ENCODE data around the gene MCM8.

- TF ChIP-seq CTCF (IDR thresholded peaks at IDR 0.05), result no peak
- no peak for TF ChIP-seq EP300 (IDR thresholded peaks at IDR 0.05)
- TF ChIP-seq POLR2A (IDR thresholded peaks at IDR 0.05), result no peak
Observed at GRCh38 chr20:5969348-5969935, 19.0 kb downstream of the MCM8 start.
